GM12878 (cell line): ENCODE measurements around the gene KLK3. TPM values are rescaled to one million over a fixed set of nuclear protein-coding genes. Genes with fewer than 3 reads are reported as not detected.

Experiments used
- BCL11A ChIP-seq: IDR thresholded peaks from 2 replicates; pipeline ENCODE4 v1.6.1; 2011; ENCODE audit warnings: low read depth, low read length
- EZH2 ChIP-seq: IDR thresholded peaks from 2 replicates; pipeline ENCODE4 v1.6.1; 2012; ENCODE audit warnings: low read depth, mild to moderate bottlenecking, control low read depth, inconsistent platforms, low read length, borderline replicate concordance; ENCODE audit not compliant: control insufficient read depth
- GABPA ChIP-seq: IDR thresholded peaks from 2 replicates; pipeline ENCODE4 v1.6.1; 2014; ENCODE audit warnings: antibody characterized with exemption, low read depth, mild to moderate bottlenecking, inconsistent platforms
- HCFC1 ChIP-seq: fragments of 150-350 bp; IDR thresholded peaks from 2 replicates; pipeline ENCODE4 v1.6.1; 2014; ENCODE audit warnings: low read length
- JUNB ChIP-seq: IDR thresholded peaks from 2 replicates; pipeline ENCODE4 v1.6.1; 2016; ENCODE audit warnings: antibody characterized with exemption, mild to moderate bottlenecking
- KDM1A ChIP-seq: fragments of 200-600 bp; sonication (generic); IDR thresholded peaks from 2 replicates; pipeline ENCODE4 v1.6.1; 2016; ENCODE audit warnings: borderline replicate concordance
- MEF2A ChIP-seq: IDR thresholded peaks from 2 replicates; pipeline ENCODE4 v1.6.1; 2011; ENCODE audit warnings: low read depth, mild to moderate bottlenecking, low read length, moderate library complexity; ENCODE audit not compliant: insufficient read depth
- MXI1 ChIP-seq: fragments of 150-350 bp; IDR thresholded peaks from 2 replicates; pipeline ENCODE4 v1.6.1; 2011; ENCODE audit warnings: low read depth, mild to moderate bottlenecking, inconsistent platforms, low read length, improper control_type of control experiment
- NBN ChIP-seq: fragments of 450-650 bp; IDR thresholded peaks from 2 replicates; pipeline ENCODE4 v1.6.1; 2016
- NR2F1 ChIP-seq: fragments of 450-650 bp; conservative IDR thresholded peaks from 2 replicates; pipeline ENCODE4 v1.6.1; 2017; ENCODE audit warnings: mild to moderate bottlenecking
- POU2F2 ChIP-seq: IDR thresholded peaks from 3 replicates; pipeline ENCODE4 v1.6.1; 2011; ENCODE audit warnings: low read depth, mild to moderate bottlenecking, low read length, borderline replicate concordance
- SMAD5 ChIP-seq: IDR thresholded peaks from 2 replicates; pipeline ENCODE4 v1.6.1; 2016; ENCODE audit warnings: antibody characterized with exemption, low read depth
- SMC3 ChIP-seq: IDR thresholded peaks from 2 replicates; pipeline ENCODE4 v1.6.1; 2011; ENCODE audit warnings: low read length, improper control_type of control experiment, borderline replicate concordance
- SP1 ChIP-seq: IDR thresholded peaks from one replicate; pipeline ENCODE4 v1.6.1; 2011; ENCODE audit warnings: low read depth, low read length
- SUZ12 ChIP-seq: fragments of 200-600 bp; sonication (generic); IDR thresholded peaks from one replicate; pipeline ENCODE4 v1.6.1; 2018; ENCODE audit warnings: antibody characterized with exemption, mild to moderate bottlenecking; ENCODE audit not compliant: unreplicated experiment
- YBX1 ChIP-seq: fragments of 450-650 bp; IDR thresholded peaks from 2 replicates; pipeline ENCODE4 v1.6.1; 2016; ENCODE audit warnings: antibody characterized with exemption
- YY1 ChIP-seq: IDR thresholded peaks from 2 replicates; pipeline ENCODE4 v1.6.1; 2011; ENCODE audit warnings: low read depth, mild to moderate bottlenecking, low read length
- ZBTB11 ChIP-seq: fragments of 450-650 bp; formaldehyde crosslinking; IDR thresholded peaks from 2 replicates; pipeline ENCODE4 v1.5.0; 2022; ENCODE audit warnings: mild to moderate bottlenecking, missing genetic modification characterization
- ZNF24 ChIP-seq: fragments of 450-650 bp; IDR thresholded peaks from 2 replicates; pipeline ENCODE4 v1.6.1; 2017; ENCODE audit warnings: antibody characterized with exemption, mild to moderate bottlenecking
- ZNF687 ChIP-seq: fragments of 450-650 bp; IDR thresholded peaks from 2 replicates; pipeline ENCODE4 v1.6.1; 2017; ENCODE audit warnings: mild to moderate bottlenecking, moderate library complexity
- polyA plus RNA-seq, 11 experiments: library from polyadenylated mRNA; depleted of rRNA in 4 of 11; unstranded in 6 of 11; stranded (reverse) in 5 of 11; fragments of >200 nt; fragmentation: Nextera tagmentation in 4 of 11; fragmentation: Illumina TruSeq in 1 of 11; extraction: Ambion mirVana in 4 of 11; extraction: Trizol in 1 of 11; gene quantifications; 1 replicate in 1 of 11; 2 replicates in 10 of 11; pipeline versions ENCODE4 v1.2.1 to v1.2.3, GENCODE V29; 2011 to 2016; ENCODE audit warnings: inconsistent platforms in 2 of 11, missing spikeins in 2 of 11, low read depth in 1 of 11
- total RNA-seq, 4 experiments: library from RNA; depleted of rRNA in 3 of 4; stranded (reverse); fragments of >200 nt in 3 of 4; fragmentation: Illumina TruSeq in 1 of 4; extraction: Trizol in 1 of 4; gene quantifications; 2 replicates each; pipeline versions ENCODE4 v1.2.1 to v1.2.3, GENCODE V29; 2013 to 2021
- TF ChIP-seq, protein P1 (sequence below): fragments of 450-650 bp; IDR thresholded peaks from 2 replicates; pipeline ENCODE4 v1.6.1; 2017; ENCODE audit warnings: low read depth, mild to moderate bottlenecking, moderate library complexity
- TF ChIP-seq, protein P2 (sequence below): fragments of 450-650 bp; IDR thresholded peaks from 2 replicates; pipeline ENCODE4 v1.6.1; 2017; ENCODE audit warnings: mild to moderate bottlenecking

KLK3 gene
- total and polyA plus RNA-seq, 10 of the 15 experiments (the other 5 are each of a cell fraction or from before 2014, with no cell fraction given), result 0.31 TPM; not detected in 9

DNA sequence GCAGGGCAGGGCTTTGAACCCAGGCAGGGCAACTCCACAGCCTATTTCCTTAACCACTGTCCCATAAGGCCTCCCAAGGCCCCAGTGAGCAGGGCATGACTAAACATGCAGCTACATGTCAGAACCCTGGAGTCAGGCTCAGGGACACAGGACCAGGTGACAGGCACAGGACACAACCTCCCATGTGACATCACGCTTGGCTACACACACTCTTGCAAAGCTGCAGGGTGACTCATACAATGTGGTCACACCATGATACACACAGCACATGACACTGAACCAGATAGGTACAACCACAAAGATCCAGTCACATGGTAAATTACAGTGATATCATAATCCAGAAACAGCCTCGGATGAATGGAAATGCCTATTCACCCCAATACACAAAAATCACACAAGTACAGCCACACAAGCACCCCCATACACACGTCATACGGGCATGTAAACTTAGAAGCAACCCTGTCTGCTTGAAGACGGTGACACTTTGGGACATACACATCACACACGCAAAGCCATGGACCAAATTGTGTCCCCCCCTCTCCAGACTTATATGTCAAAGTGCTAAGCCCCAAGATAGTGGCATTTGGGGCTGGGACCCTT lies 42.0 kb downstream of the KLK3 start (continued):
- TF ChIP-seq ZBTB11 (CRISPR knock-in tag), result no peak
- no peak for TF ChIP-seq EZH2
- no peak for TF ChIP-seq SMC3
- peak; percentile 90 for TF ChIP-seq JUNB
- TF ChIP-seq BCL11A, result peak; percentile 63
- peak; percentile 84 for TF ChIP-seq MXI1
- no peak for TF ChIP-seq YBX1
- TF ChIP-seq, protein P1, sequence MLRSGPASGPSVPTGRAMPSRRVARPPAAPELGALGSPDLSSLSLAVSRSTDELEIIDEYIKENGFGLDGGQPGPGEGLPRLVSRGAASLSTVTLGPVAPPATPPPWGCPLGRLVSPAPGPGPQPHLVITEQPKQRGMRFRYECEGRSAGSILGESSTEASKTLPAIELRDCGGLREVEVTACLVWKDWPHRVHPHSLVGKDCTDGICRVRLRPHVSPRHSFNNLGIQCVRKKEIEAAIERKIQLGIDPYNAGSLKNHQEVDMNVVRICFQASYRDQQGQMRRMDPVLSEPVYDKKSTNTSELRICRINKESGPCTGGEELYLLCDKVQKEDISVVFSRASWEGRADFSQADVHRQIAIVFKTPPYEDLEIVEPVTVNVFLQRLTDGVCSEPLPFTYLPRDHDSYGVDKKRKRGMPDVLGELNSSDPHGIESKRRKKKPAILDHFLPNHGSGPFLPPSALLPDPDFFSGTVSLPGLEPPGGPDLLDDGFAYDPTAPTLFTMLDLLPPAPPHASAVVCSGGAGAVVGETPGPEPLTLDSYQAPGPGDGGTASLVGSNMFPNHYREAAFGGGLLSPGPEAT, result peak; percentile 95
- no peak for TF ChIP-seq HCFC1
- peak; percentile 99 for TF ChIP-seq ZNF687
- TF ChIP-seq, protein P2, sequence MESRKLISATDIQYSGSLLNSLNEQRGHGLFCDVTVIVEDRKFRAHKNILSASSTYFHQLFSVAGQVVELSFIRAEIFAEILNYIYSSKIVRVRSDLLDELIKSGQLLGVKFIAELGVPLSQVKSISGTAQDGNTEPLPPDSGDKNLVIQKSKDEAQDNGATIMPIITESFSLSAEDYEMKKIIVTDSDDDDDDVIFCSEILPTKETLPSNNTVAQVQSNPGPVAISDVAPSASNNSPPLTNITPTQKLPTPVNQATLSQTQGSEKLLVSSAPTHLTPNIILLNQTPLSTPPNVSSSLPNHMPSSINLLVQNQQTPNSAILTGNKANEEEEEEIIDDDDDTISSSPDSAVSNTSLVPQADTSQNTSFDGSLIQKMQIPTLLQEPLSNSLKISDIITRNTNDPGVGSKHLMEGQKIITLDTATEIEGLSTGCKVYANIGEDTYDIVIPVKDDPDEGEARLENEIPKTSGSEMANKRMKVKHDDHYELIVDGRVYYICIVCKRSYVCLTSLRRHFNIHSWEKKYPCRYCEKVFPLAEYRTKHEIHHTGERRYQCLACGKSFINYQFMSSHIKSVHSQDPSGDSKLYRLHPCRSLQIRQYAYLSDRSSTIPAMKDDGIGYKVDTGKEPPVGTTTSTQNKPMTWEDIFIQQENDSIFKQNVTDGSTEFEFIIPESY, result no peak
- no peak for TF ChIP-seq YY1
- TF ChIP-seq MEF2A, result peak; percentile 91
- TF ChIP-seq NR2F1, result peak; percentile 67
- TF ChIP-seq POU2F2, result peak; percentile 66; the same call in 1 of the 3 replicates
- TF ChIP-seq ZNF24, result peak; percentile 71; the same call in 1 of the 2 replicates
- no peak for TF ChIP-seq SUZ12
- TF ChIP-seq SP1, result peak; percentile 77
- no peak for TF ChIP-seq SMAD5
- TF ChIP-seq NBN, result peak; percentile 98
- no peak for TF ChIP-seq KDM1A
- no peak for TF ChIP-seq GABPA
